PC-9 (cell line): Measurements from ENCODE around the gene IFT22. TPM values are rescaled to one million over a fixed set of nuclear protein-coding genes. Genes with fewer than 3 reads are reported as not detected.
"Not testable (repeated sequence)": the region's sequence is repeated elsewhere in the genome, so short reads cannot be mapped to it uniquely, and the experiment has no call there.

Experiments
- BruUV-seq: library from RNA; stranded (reverse); fragments of 400-500 nt; replicated peaks from 2 replicates; lab custom pipeline; 2021; lab: Mats Ljungman, UMichigan
- CTCF ChIA-PET: fragments of 300-600 bp; sonication (Branson Sonifier 250); formaldehyde crosslinking; loops from one replicate; lab custom pipeline; 2022; ENCODE audit warnings: antibody characterized with exemption; lab: Charles Lee
- POLR2A ChIA-PET: fragments of 300-600 bp; sonication (Branson Sonifier 250); formaldehyde crosslinking; loops from one replicate; lab custom pipeline; 2022; ENCODE audit warnings: antibody characterized with exemption; ENCODE audit not compliant: unreplicated experiment; lab: Charles Lee
- DNase-seq, 2 experiments: peaks; one replicate each; pipeline versions ENCODE4 v3.0.0 to v3.0.0-alpha.2; 2015 to 2022; ENCODE audit warnings: mixed read lengths in 1 of 2
- H2AFZ ChIP-seq: fragments of 200-600 bp; sonication (generic); 2 replicates; pipeline ENCODE4 v1.8.1; 2017; ENCODE audit warnings: antibody characterized with exemption
- H3F3A ChIP-seq: fragments of 200-600 bp; sonication (generic); 2 replicates; pipeline ENCODE4 v1.8.1; 2017; ENCODE audit warnings: antibody characterized with exemption, mild to moderate bottlenecking, low read depth; ENCODE audit not compliant: insufficient read depth
- H3K27ac ChIP-seq: fragments of 200-600 bp; sonication (generic); 2 replicates; pipeline ENCODE4 v1.6.1; 2016; ENCODE audit warnings: mixed run types
- H3K27me3 ChIP-seq: fragments of 200-600 bp; sonication (generic); 2 replicates; pipeline ENCODE4 v1.6.1; 2016; ENCODE audit warnings: low read depth, mixed run types; ENCODE audit not compliant: insufficient read depth
- H3K36me3 ChIP-seq: fragments of 200-600 bp; sonication (generic); 2 replicates; pipeline ENCODE4 v1.6.1; 2016; ENCODE audit warnings: low read depth, mixed run types
- H3K4me1 ChIP-seq: fragments of 200-600 bp; sonication (generic); replicated peaks from 2 replicates; pipeline ENCODE4 v1.6.1; 2016; ENCODE audit warnings: mixed run types; ENCODE audit not compliant: insufficient read depth
- H3K4me2 ChIP-seq: fragments of 200-600 bp; sonication (generic); 2 replicates; pipeline ENCODE4 v1.6.1; 2017; ENCODE audit warnings: mixed run types
- H3K4me3 ChIP-seq: fragments of 200-600 bp; sonication (generic); 2 replicates; pipeline ENCODE4 v1.6.1; 2016; ENCODE audit warnings: mixed run types
- H3K79me2 ChIP-seq: fragments of 200-600 bp; sonication (generic); 2 replicates; pipeline ENCODE4 v1.6.1; 2017; ENCODE audit warnings: low read depth, mixed run types
- H3K9me2 ChIP-seq: fragments of 200-600 bp; sonication (generic); 2 replicates; pipeline ENCODE4 v1.8.1; 2017; ENCODE audit warnings: mild to moderate bottlenecking; ENCODE audit not compliant: insufficient read depth
- H3K9me3 ChIP-seq: fragments of 200-600 bp; sonication (generic); 2 replicates; pipeline ENCODE4 v1.8.1; 2016; ENCODE audit warnings: low read depth; ENCODE audit not compliant: insufficient read depth
- H4K20me1 ChIP-seq: fragments of 200-600 bp; sonication (generic); 2 replicates; pipeline ENCODE4 v1.8.1; 2017; ENCODE audit not compliant: insufficient read depth
- CTCF ChIP-seq: fragments of 200-600 bp; sonication (generic); conservative IDR thresholded peaks from 2 replicates; pipeline ENCODE4 v1.6.1; 2017; ENCODE audit warnings: mixed run types, antibody characterized with exemption, mild to moderate bottlenecking, moderate library complexity
- EZH2 ChIP-seq: fragments of 200-600 bp; sonication (generic); IDR thresholded peaks from 2 replicates; pipeline ENCODE4 v1.8.0; 2017; ENCODE audit warnings: antibody characterized with exemption, low read depth
- intact Hi-C: fragments of 100-400 bp; cut with micrococcal nuclease; formaldehyde crosslinking; loops from one replicate; pipeline ENCODE4 v1.10.0; 2022; ENCODE audit not compliant: unreplicated experiment
- total RNA-seq: library from RNA; stranded (reverse); gene quantifications from 2 replicates; pipeline ENCODE4 v1.2.3, GENCODE V29; 2021

IFT22 gene
- total RNA-seq, 1 experiment from 2014 or later = 53.0 TPM

- TF ChIP-seq CTCF (no peak), EZH2 (no peak)
- CTCF ChIA-PET = no interaction called here
- H3K4me3 ChIP-seq = no peak overlapping the region
- no peaks in the 10 kb centered on the region for H3K79me2 ChIP-seq
- H3K9me2 ChIP-seq = no peaks in the 10 kb centered on the region
- H3K27ac ChIP-seq = no peak overlapping the region
- no peak for DNase-seq
- H3K27me3 ChIP-seq = peaks cover 18% of the 10 kb centered on the region
- H3K4me1 ChIP-seq = no peaks in the 10 kb centered on the region
- BruUV-seq = no TSS peak
- POLR2A ChIA-PET = no interaction called here
- no peak overlapping the region for H3K4me2 ChIP-seq
- no peaks in the 10 kb centered on the region for H3F3A ChIP-seq
- no peaks in the 10 kb centered on the region for H3K9me3 ChIP-seq
- no peak overlapping the region for H2AFZ ChIP-seq
- intact Hi-C loops = no loop called here
- H3K36me3 ChIP-seq = no peaks in the 10 kb centered on the region
- no peaks in the 10 kb centered on the region for H4K20me1 ChIP-seq
Measured at GRCh38 chr7:101287032-101287431, 34.6 kb downstream of the IFT22 start.

GRCh38 chr7:101285880-101286279 lies 35.7 kb downstream of the IFT22 start:
- H3K4me2 ChIP-seq, POLR2A ChIA-PET, DNase-seq, H3F3A ChIP-seq, H3K79me2 ChIP-seq, H3K36me3 ChIP-seq, H3K9me2 ChIP-seq, H3K4me1 ChIP-seq, H3K9me3 ChIP-seq, CTCF ChIA-PET, H3K4me3 ChIP-seq, H4K20me1 ChIP-seq, H2AFZ ChIP-seq, BruUV-seq, H3K27ac ChIP-seq, intact Hi-C loops: not testable (repeated sequence)
- H3K27me3 ChIP-seq = peaks cover 18% of the 10 kb centered on the region

GRCh38 chr7:101285171-101285570 lies 36.4 kb downstream of the IFT22 start:
- no peaks in the 10 kb centered on the region for H3K9me2 ChIP-seq
- no peaks in the 10 kb centered on the region for H3K4me1 ChIP-seq
- no peaks in the 10 kb centered on the region for H3F3A ChIP-seq
- H3K4me2 ChIP-seq = no peak overlapping the region
- no peak overlapping the region for H2AFZ ChIP-seq
- no peaks in the 10 kb centered on the region for H3K79me2 ChIP-seq
- intact Hi-C loops = no loop called here
- ChIA-PET CTCF (no interaction called here), POLR2A (no interaction called here)
- TF ChIP-seq EZH2 = no peak
- no TSS peak for BruUV-seq
- H3K27me3 ChIP-seq = peaks cover 18% of the 10 kb centered on the region
- DNase-seq = no peak
- no peaks in the 10 kb centered on the region for H4K20me1 ChIP-seq
- H3K4me3 ChIP-seq = no peak overlapping the region
- no peaks in the 10 kb centered on the region for H3K36me3 ChIP-seq
- no peak overlapping the region for H3K27ac ChIP-seq
- no peaks in the 10 kb centered on the region for H3K9me3 ChIP-seq

GRCh38 chr7:101280912-101281311 lies 40.7 kb downstream of the IFT22 start:
- H3F3A ChIP-seq, BruUV-seq: not testable (repeated sequence)

More at GRCh38 chr7:101280912-101281311, 40.7 kb downstream of the IFT22 start:
- not testable (repeated sequence) for H3K79me2 ChIP-seq, H3K4me2 ChIP-seq, H2AFZ ChIP-seq, DNase-seq, H3K9me2 ChIP-seq, H3K36me3 ChIP-seq, H3K4me1 ChIP-seq, H3K4me3 ChIP-seq, H3K9me3 ChIP-seq, H3K27ac ChIP-seq, H4K20me1 ChIP-seq
- peaks cover 29% of the 10 kb centered on the region for H3K27me3 ChIP-seq
- intact Hi-C loops = loop anchor here (5.0 kb wide), 1 partner anchor 89 kb away; no protein-coding TSS in a partner anchor
- POLR2A ChIA-PET = interaction anchor here (0.6 kb wide), 1 partner anchor 329 kb away, joined by 4 read pairs; no protein-coding TSS in a partner anchor
- CTCF ChIA-PET = interaction anchor here (0.6 kb wide), 1 partner anchor 576 kb away, joined by 3 read pairs; no protein-coding TSS in a partner anchor
